SW480 (cell line): ENCODE data around the gene TBCB.
"Not testable (repeated sequence)": the region's sequence is repeated elsewhere in the genome, so short reads cannot be mapped to it uniquely, and the experiment has no call there.

Experiments
- DNase-seq: peaks from one replicate; pipeline ENCODE4 v3.0.0-alpha.2; 2016; ENCODE audit warnings: low spot score

Gene TBCB

GRCh38 chr19:36101550-36102327, 13.5 kb upstream of the TBCB start:
- peak; percentile 33 for DNase-seq

- no peak for DNase-seq
Measured at GRCh38 chr19:36103040-36103626, 12.1 kb upstream of the TBCB start.

GRCh38 chr19:36103842-36104552, 11.3 kb upstream of the TBCB start:
- DNase-seq, result no peak

GRCh38 chr19:36106441-36106840, 8.8 kb upstream of the TBCB start:
- no peak for DNase-seq

GRCh38 chr19:36106991-36107390, 8.3 kb upstream of the TBCB start:
- no peak for DNase-seq

DNA sequence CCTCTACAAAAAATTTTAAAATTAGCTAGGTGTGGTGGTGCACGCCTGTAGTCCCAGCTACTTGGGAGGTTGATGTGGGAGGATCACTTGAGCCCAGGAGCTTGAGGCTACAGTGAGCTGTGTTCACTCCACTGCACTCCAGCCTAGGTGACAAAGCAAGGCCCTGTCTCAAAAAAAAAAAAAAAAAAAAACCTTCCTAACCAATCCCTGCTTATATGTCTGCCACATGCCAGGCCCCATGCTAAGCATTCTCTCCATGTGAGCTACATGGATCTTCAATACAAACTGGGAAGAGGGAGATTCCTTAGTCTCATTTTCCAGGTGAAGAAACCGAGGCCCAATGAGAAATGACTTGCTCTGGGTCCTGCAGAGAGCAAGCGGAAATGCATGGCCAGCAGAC, 6.6 kb upstream of the TBCB start:
- DNase-seq, result no peak

DNA sequence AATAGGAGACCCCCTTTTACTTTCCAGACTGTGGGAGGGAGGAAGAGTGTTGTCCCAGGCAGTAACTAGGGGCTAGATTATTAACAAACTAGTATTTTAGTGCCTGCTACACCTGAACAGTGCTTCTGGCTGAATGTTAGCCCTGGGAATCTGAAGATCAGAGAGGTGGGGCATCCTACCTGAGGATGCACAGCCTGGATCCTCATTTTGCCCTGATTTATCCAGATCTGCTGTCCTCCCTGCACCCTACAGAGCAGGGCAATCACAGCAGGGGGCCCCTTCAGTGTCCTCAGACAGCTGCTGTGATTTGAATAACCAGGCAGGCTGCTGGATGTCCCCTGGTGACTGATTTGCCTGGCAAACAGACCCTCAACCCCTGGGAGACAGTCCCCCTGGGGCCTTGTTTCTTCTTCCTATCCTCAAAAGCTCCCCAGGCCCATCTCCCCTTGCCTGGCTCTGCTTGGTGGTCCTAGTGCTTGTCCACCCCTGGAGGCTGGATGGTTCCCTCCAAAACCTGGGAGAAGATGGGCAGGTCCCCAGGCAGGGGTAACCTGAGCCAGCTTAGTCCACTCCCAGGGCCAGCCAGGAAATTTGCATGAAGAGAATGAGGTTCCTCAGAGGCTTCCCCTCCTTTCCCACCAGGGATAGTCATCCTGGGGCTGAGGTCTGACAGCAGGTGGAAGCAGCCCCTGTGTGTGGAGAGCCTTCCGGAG, 4.6 kb upstream of the TBCB start, which contains the start of gene OVOL3:
Gene OVOL3, plus strand, starts transcription at position 657 of the 713 bp plus-strand sequence. CDS start 60 bp downstream, outside the sequence.
- no peak for DNase-seq

DNA sequence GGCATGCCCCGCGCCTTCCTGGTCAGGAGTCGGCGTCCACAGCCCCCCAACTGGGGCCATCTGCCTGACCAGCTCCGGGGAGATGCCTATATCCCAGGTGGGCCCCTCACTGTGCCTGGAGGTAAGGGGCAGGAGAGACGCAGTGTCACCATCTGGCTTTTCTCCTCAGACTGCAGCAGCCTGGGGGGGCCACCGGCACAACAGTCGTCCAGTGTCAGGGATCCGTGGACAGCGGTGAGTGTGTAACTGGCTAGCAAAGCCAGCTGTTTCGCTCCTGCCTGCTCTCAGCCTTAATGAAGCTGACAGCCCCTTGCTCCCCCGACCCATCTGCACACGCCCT, 4.1 kb upstream of the TBCB start:
- no peak for DNase-seq

DNA sequence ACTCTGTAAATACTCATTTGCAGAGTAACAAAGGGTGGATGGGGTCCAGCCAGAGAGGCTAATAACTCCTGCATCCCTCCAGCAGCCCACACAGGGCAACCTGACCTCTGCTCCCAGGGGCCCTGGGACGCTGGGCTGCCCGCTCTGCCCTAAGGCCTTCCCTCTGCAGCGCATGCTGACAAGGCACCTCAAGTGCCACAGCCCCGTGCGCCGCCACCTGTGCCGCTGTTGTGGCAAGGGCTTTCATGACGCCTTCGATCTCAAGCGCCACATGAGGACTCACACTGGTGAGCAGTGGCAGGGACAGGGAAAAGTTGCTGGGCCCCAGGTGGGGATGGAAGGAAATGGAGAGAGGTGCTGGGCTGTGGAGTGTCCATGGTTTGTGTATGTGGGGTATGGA, 2.6 kb upstream of the TBCB start:
- DNase-seq, result no peak

- DNase-seq, result no peak
Measured at GRCh38 chr19:36113425-36113824, 1.8 kb upstream of the TBCB start.

DNA sequence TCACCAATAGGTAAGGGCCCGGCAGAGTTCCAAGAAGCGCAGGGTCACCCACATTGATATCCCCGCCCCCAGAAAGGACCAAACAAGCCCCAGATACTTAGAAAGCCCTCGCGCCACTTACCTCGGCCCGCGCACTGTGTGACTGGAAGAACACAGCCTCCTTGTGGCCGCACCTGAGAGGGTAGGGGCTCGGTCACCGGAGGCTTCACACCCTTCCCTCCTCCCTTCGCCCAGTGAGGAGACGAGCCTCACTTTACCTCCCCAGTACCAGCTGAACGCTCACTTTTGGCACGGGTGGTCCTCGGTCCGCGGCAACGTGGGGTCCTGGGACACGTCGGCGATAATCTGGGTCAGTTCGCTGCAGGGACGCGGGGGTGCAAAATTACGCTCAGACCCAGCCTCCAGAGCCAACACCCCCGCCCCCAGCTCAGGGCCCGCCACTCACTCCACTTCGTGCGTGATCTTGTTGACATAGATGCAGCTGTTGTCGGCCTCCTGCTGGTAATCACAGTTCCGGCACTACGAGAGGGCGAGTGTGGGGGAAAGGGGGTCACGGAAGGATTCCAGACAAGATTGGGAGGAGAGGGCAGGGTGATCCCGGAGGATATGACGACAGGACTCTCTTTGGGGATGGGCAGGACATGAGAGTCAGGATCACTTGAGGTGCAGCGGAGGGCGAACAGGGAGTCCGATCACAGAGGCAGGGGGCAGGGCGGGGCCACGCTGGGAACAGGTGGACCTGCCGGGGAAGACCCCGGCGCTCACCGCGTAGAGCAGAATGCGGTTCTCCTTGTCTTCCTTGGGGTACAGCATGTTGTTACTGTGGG, 1.2 kb upstream of the TBCB start:
- peak; percentile 18 for DNase-seq

GRCh38 chr19:36114721-36115452, 381 bp upstream of the TBCB start, which contains the start of gene POLR2I:
TSS of gene POLR2I (minus strand) at chr19:36114875. CDS start at chr19:36114856, 19 bp downstream.
- peak; percentile 100 for DNase-seq

GRCh38 chr19:36116344-36116637, 1.0 kb downstream of the TBCB start:
- DNase-seq, result no peak

DNA sequence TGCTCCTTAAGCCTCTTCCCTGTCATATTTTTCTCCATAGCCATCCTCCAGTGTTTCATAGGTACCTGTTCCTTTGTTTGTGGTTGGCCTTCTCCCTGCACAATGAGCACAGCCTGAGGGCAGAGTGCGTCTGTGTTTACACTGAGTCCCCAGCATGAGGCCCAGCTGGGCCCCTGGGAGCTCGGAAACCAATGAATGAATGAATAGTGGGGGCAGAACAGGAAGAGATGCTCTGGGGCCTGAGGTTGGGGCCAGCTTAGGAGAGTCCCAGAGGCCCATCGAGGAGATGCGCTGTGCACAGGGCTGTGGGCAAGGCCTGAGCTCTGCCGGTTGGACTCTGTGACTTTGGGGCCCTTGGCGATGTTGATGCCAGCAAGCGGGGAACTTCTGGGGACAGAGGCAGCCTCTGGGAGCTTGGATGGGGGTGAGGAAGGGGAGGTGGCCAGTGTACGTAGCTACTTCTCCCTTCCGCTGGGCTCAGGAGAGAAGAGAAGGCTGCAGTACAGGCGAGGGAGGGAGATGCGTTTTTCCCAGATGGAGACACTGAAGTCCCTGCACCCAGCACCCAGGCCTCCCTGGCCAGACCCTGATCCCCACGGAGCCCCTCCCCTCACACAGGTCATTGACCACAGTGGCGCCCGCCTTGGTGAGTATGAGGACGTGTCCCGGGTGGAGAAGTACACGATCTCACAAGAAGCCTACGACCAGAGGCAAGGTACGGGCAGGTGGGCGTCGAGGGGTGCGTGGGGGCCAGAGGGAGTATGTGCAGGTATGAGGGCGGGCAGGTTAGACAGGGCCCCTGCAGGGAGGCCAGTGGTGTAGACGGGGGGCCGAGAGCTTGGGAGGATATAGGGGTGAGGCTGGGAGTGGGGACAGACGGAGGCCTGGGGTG, 5.1 kb downstream of the TBCB start:
- no peak for DNase-seq

DNA sequence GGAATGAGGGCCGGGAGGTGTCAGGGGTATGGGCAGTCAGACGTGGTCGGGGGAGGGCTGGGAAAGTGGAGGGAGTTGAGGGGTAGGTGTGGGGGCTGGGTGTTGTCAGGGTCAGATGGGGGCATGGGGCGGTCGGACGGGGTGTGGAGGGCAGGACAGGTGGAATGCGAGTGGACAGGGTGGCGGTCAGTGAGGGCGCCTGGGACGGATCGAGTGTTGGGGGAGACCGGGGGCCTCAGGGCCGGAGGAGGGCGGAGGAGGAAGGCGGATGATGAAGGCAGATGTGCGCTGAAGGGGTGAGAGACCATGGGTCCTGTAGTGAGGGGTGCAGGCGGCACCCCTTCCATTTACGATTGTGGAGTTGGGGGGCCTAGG, 5.7 kb downstream of the TBCB start:
- no peak for DNase-seq

GRCh38 chr19:36121486-36122124, 6.3 kb downstream of the TBCB start:
- no peak for DNase-seq

GRCh38 chr19:36125557-36125956, 10.3 kb downstream of the TBCB start:
- no peak for DNase-seq

DNA sequence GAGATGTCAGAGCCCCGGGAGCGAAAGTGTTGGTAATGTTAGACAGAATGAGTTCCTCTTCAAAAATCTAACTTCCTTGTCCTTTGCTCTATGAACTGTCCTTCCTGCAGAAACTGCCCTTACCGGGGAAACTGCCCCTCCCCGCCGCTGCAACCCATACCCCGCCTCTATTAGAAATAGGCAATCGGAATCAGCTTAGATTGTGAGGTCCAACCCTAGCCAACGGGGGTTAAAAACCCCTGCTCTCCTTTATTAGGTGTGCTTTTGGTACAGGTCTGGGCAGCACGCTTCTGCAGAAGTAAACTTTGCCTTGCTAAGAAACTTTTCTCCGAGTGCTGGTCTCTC, 13.1 kb downstream of the TBCB start:
- DNase-seq, result no peak

GRCh38 chr19:36131221-36131620, 16.0 kb downstream of the TBCB start:
- DNase-seq, result not testable (repeated sequence)

DNA sequence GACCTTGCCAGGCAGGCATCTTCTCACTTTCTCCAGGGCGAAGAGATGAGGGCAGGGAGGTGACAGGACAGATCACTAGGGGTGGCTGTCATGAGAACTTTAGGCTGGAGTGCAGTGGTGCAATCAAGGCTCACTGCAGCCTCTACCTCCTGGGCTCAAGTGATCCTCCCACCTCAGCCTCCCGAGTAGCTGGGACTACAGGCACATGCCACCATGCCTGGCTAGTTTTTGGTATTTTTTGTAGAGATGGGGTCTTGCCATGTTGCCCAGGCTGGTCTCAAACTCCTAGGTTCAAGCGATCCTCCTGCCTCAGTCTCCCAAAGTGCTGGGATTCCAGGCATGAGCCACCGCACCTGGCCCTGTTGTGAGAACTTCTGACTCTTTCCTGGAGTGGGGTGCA, 19.6 kb downstream of the TBCB start:
- DNase-seq, result not testable (repeated sequence)
